Trophoblast cell (in vitro differentiated cells and primary cell): Measurements from ENCODE around the gene AMMECR1.
A peak's percentile ranks its signal among the peaks of the same experiment; 100 is the strongest.

Experiments
- DNase-seq, 2 donors: peaks; one replicate each; pipeline ENCODE4 v3.0.0-alpha.2; 2016
- H2AFZ ChIP-seq: 2 replicates; pipeline ENCODE4 v1.6.1; 2013; ENCODE audit warnings: low read length, moderate library complexity, mild to moderate bottlenecking; ENCODE audit not compliant: insufficient read depth, poor library complexity
- H2AK5ac ChIP-seq: 2 replicates; pipeline ENCODE4 v1.6.1; 2013; ENCODE audit warnings: mild to moderate bottlenecking, low read length
- H2BK120ac ChIP-seq: 2 replicates; pipeline ENCODE4 v1.6.1; 2013; ENCODE audit warnings: low read length, mild to moderate bottlenecking, moderate library complexity; ENCODE audit not compliant: insufficient read depth, poor library complexity
- H2BK12ac ChIP-seq: 2 replicates; pipeline ENCODE4 v1.6.1; 2013; ENCODE audit warnings: mild to moderate bottlenecking, low read length, moderate library complexity
- H2BK5ac ChIP-seq: 2 replicates; pipeline ENCODE4 v1.6.1; 2013; ENCODE audit warnings: low read length, low read depth, moderate library complexity, mild to moderate bottlenecking; ENCODE audit not compliant: poor library complexity
- H3K14ac ChIP-seq: 2 replicates; pipeline ENCODE4 v1.6.1; 2013; ENCODE audit warnings: mild to moderate bottlenecking, low read length
- H3K18ac ChIP-seq: 2 replicates; pipeline ENCODE4 v1.6.1; 2013; ENCODE audit warnings: mild to moderate bottlenecking, low read length
- H3K23ac ChIP-seq: 2 replicates; pipeline ENCODE4 v1.6.1; 2013; ENCODE audit warnings: low read length
- H3K27ac ChIP-seq: 2 replicates; pipeline ENCODE4 v1.5.1; 2013; ENCODE audit warnings: low read depth, mild to moderate bottlenecking, inconsistent platforms, low read length, moderate library complexity
- H3K27me3 ChIP-seq: 2 replicates; pipeline ENCODE4 v1.6.1; 2013; ENCODE audit warnings: inconsistent platforms, mild to moderate bottlenecking, low read length, moderate library complexity; ENCODE audit not compliant: insufficient read depth
- H3K36me3 ChIP-seq, 2 experiments: 1 replicate in 1 of 2; 2 replicates in 1 of 2; pipeline ENCODE4 v1.6.1; 2013; ENCODE audit warnings: low read length in 2 of 2, mild to moderate bottlenecking in 2 of 2, moderate library complexity in 1 of 2; ENCODE audit not compliant: insufficient read depth in 2 of 2, control insufficient read depth in 1 of 2
- H3K4ac ChIP-seq: 2 replicates; pipeline ENCODE4 v1.6.1; 2013; ENCODE audit warnings: low read depth, mild to moderate bottlenecking, low read length, moderate library complexity
- H3K4me1 ChIP-seq, 2 experiments: 1 replicate in 1 of 2; 2 replicates in 1 of 2; pipeline ENCODE4 v1.6.1; 2013; ENCODE audit warnings: low read length in 2 of 2, mild to moderate bottlenecking in 2 of 2, moderate library complexity in 1 of 2; ENCODE audit not compliant: insufficient read depth in 2 of 2, control insufficient read depth in 1 of 2
- H3K4me2 ChIP-seq: 2 replicates; pipeline ENCODE4 v1.6.1; 2013; ENCODE audit warnings: inconsistent platforms, mild to moderate bottlenecking, low read length, moderate library complexity
- H3K4me3 ChIP-seq: 2 replicates; pipeline ENCODE4 v1.5.1; 2013; ENCODE audit warnings: mild to moderate bottlenecking, low read depth, low read length, inconsistent platforms
- H3K79me1 ChIP-seq: one replicate; pipeline ENCODE4 v1.6.1; 2013; ENCODE audit warnings: low read length
- H3K79me2 ChIP-seq: 2 replicates; pipeline ENCODE4 v1.6.1; 2013; ENCODE audit warnings: low read length, mild to moderate bottlenecking; ENCODE audit not compliant: control insufficient read depth, insufficient read depth, poor library complexity
- H3K9ac ChIP-seq: 2 replicates; pipeline ENCODE4 v1.6.1; 2013; ENCODE audit warnings: mild to moderate bottlenecking, low read length
- H3K9me3 ChIP-seq: 2 replicates; pipeline ENCODE4 v1.6.1; 2013; ENCODE audit warnings: low read depth, mild to moderate bottlenecking, control low read depth, inconsistent platforms, low read length; ENCODE audit not compliant: insufficient read depth
- H4K12ac ChIP-seq: 2 replicates; pipeline ENCODE4 v1.6.1; 2013; ENCODE audit warnings: low read depth, mild to moderate bottlenecking, low read length, moderate library complexity
- H4K8ac ChIP-seq: 2 replicates; pipeline ENCODE4 v1.6.1; 2013; ENCODE audit warnings: low read depth, mild to moderate bottlenecking, low read length, moderate library complexity
- H4K91ac ChIP-seq: one replicate; pipeline ENCODE4 v1.6.1; 2013; ENCODE audit warnings: low read depth, mild to moderate bottlenecking, low read length, moderate library complexity
- WGBS: extraction: QIAGEN DNeasy Blood & Tissue Kit; methylation state at CpG from one replicate; pipeline ENCODE4 v1.1.7; 2013; ENCODE audit warnings: missing lambda C conversion rate; ENCODE audit not compliant: insufficient read length, insufficient coverage; ENCODE audit errors: extremely low coverage; 5-methylcytosine and 5-hydroxymethylcytosine counted together

The AMMECR1 gene

GRCh38 chrX:110267874-110268273 lies 50.0 kb downstream of the AMMECR1 start:
- no peak overlapping the region for H3K4ac ChIP-seq
- no peak for DNase-seq
- H4K91ac ChIP-seq: no peak overlapping the region
- H2AK5ac ChIP-seq: no peak overlapping the region
- no peaks in the 10 kb centered on the region for H3K27me3 ChIP-seq
- no peak overlapping the region for H2BK120ac ChIP-seq
- no peak overlapping the region for H3K18ac ChIP-seq
- no peak overlapping the region for H3K9ac ChIP-seq
- H2BK5ac ChIP-seq: no peak overlapping the region
- H3K36me3 ChIP-seq: no peaks in the 10 kb centered on the region
- no peaks in the 10 kb centered on the region for H3K4me1 ChIP-seq
- no peak overlapping the region for H3K4me3 ChIP-seq
- H3K9me3 ChIP-seq: no peaks in the 10 kb centered on the region
- H3K79me1 ChIP-seq: no peaks in the 10 kb centered on the region
- no peak overlapping the region for H3K4me2 ChIP-seq
- no peak overlapping the region for H4K12ac ChIP-seq
- WGBS: no CpG with 5 or more reads among the region's 2 CpGs
- H2AFZ ChIP-seq: no peak overlapping the region
- no peak overlapping the region for H3K14ac ChIP-seq
- H2BK12ac ChIP-seq: no peak overlapping the region
- H4K8ac ChIP-seq: no peak overlapping the region
- no peak overlapping the region for H3K27ac ChIP-seq
- no peaks in the 10 kb centered on the region for H3K79me2 ChIP-seq
- no peak overlapping the region for H3K23ac ChIP-seq

DNA sequence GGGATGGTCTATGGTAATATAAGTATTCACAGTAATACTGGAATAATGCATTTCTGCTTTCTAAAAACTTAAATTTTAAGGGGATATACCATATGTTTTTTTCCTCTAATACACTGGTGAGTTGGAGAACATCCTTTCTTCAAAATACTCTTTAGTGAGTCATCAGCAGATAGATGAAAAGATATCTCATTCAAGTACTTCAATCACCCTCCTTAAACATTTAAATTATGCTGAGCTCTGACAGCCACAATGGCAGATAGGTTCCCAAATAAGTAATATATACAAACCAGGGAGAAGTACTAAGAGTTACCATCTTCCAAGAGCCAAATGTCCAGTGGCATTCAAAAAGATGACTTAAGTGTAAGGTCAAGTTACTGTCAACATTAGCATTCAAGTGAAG lies 52.2 kb downstream of the AMMECR1 start:
- Histone ChIP-seq H2BK5ac (no peak overlapping the region), H3K4me2 (no peak overlapping the region), H3K4me1 (no peaks in the 10 kb centered on the region), H4K91ac (no peak overlapping the region), H3K36me3 (no peaks in the 10 kb centered on the region), H3K9ac (no peak overlapping the region), H2AFZ (no peak overlapping the region), H3K4ac (no peak overlapping the region), H3K14ac (no peak overlapping the region), H3K4me3 (no peak overlapping the region), H3K27ac (no peak overlapping the region), H4K12ac (no peak overlapping the region), H3K27me3 (no peaks in the 10 kb centered on the region), H3K18ac (no peak overlapping the region), H2AK5ac (no peak overlapping the region), H2BK12ac (no peak overlapping the region), H3K79me1 (no peaks in the 10 kb centered on the region), H3K79me2 (no peaks in the 10 kb centered on the region), H4K8ac (no peak overlapping the region), H3K9me3 (no peaks in the 10 kb centered on the region), H2BK120ac (no peak overlapping the region), H3K23ac (no peak overlapping the region)
- DNase-seq: peak in 1 of 2 donors; percentile 25

DNA sequence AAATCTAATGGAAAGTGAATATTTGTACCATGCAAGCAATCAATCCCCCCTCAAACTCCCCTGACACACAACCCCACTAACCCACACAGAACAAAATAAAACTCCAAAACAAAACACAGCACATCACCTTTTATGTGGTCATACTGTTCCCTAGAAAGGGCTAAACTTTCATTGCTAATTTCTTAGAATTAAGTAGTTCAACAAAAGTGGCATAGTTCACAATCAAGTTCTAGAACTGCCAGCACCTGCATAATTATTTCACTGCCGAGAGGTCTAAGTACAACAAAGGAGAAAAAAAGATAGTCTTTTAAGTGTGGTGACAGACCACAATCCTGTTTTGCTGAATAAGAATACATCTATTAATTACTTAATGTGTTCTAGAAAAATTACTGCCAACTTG lies 58.8 kb downstream of the AMMECR1 start:
- Histone ChIP-seq H3K4ac (no peak overlapping the region), H3K14ac (no peak overlapping the region), H4K8ac (no peak overlapping the region)

GRCh38 chrX:110258552-110258951 lies 59.3 kb downstream of the AMMECR1 start:
- no CpG with 5 or more reads among the region's 1 CpG for WGBS
- Histone ChIP-seq H3K9me3 (no peaks in the 10 kb centered on the region), H4K91ac (no peak overlapping the region), H3K14ac (no peak overlapping the region), H3K79me2 (no peaks in the 10 kb centered on the region), H3K18ac (no peak overlapping the region), H2BK12ac (no peak overlapping the region), H3K27ac (no peak overlapping the region), H2AFZ (no peak overlapping the region), H3K4me3 (no peak overlapping the region), H2AK5ac (no peak overlapping the region), H4K12ac (no peak overlapping the region), H2BK5ac (no peak overlapping the region), H3K36me3 (no peaks in the 10 kb centered on the region), H3K4me1 (peaks cover 0 to 2% of the 10 kb centered on the region in 2 experiments), H2BK120ac (no peak overlapping the region), H3K4ac (no peak overlapping the region), H3K79me1 (no peaks in the 10 kb centered on the region), H3K27me3 (no peaks in the 10 kb centered on the region), H3K23ac (no peak overlapping the region), H3K4me2 (no peak overlapping the region), H3K9ac (no peak overlapping the region), H4K8ac (no peak overlapping the region)
- DNase-seq: no peak

More for the DNA sequence above, 58.8 kb downstream of the AMMECR1 start:
- Histone ChIP-seq H4K91ac (no peak overlapping the region), H3K23ac (no peak overlapping the region), H3K27ac (no peak overlapping the region), H2AK5ac (no peak overlapping the region), H3K27me3 (no peaks in the 10 kb centered on the region), H3K36me3 (no peaks in the 10 kb centered on the region), H2BK120ac (no peak overlapping the region), H3K79me2 (no peaks in the 10 kb centered on the region), H3K4me3 (no peak overlapping the region), H3K9ac (no peak overlapping the region), H2BK5ac (no peak overlapping the region), H3K4me1 (peaks cover 0 to 2% of the 10 kb centered on the region in 2 experiments), H3K79me1 (no peaks in the 10 kb centered on the region), H3K9me3 (no peaks in the 10 kb centered on the region), H2BK12ac (no peak overlapping the region), H2AFZ (no peak overlapping the region), H3K4me2 (no peak overlapping the region), H4K12ac (no peak overlapping the region), H3K18ac (no peak overlapping the region)
- no peak for DNase-seq
- no CpG with 5 or more reads among the region's 1 CpG for WGBS
